Body of pancreas (tissue), 4 donors: ENCODE results near the gene HLA-DPA1. TPM values are rescaled to one million over a fixed set of nuclear protein-coding genes. Genes with fewer than 3 reads are reported as not detected.
A peak's percentile ranks its signal among the peaks of the same experiment; 100 is the strongest.

Source experiments
- ATAC-seq: fragments of 150-250 bp; one replicate; pipeline ENCODE4 v1.9.1; 2016
- DNase-seq, 4 donors: peaks; one replicate each; pipeline ENCODE4 v3.0.0-alpha.2; 2019
- H3K27ac ChIP-seq, 4 donors: fragments of 200-600 bp; sonication (generic); 1 replicate in 3 of 4; 2 replicates in 1 of 4; pipeline versions ENCODE4 v1.5.1 to v1.6.1; 2016 to 2019; ENCODE audit warnings: mild to moderate bottlenecking in 1 of 4, mixed read lengths in 1 of 4, moderate library complexity in 1 of 4
- H3K27me3 ChIP-seq, 2 donors: fragments of 200-600 bp; sonication (generic); one replicate each; pipeline ENCODE4 v1.6.0; 2016; ENCODE audit warnings: mild to moderate bottlenecking in 1 of 2
- H3K36me3 ChIP-seq, 2 donors: fragments of 200-600 bp; sonication (generic); replicated peaks in 1 of 2; 2 replicates each; pipeline ENCODE4 v1.5.1; 2016; ENCODE audit warnings: low read depth in 2 of 2; ENCODE audit not compliant: insufficient read depth in 1 of 2
- H3K4me1 ChIP-seq: fragments of 200-600 bp; sonication (generic); one replicate; pipeline ENCODE4 v1.6.0; 2016
- H3K4me3 ChIP-seq, 2 donors: fragments of 200-600 bp; sonication (generic); 1 replicate in 1 of 2; 2 replicates in 1 of 2; pipeline ENCODE4 v1.5.1; 2016 to 2019
- H3K9me3 ChIP-seq, 3 donors: fragments of 200-600 bp; sonication (generic); 1 replicate in 2 of 3; 2 replicates in 1 of 3; pipeline ENCODE4 v1.5.1; 2016
- CTCF ChIP-seq, 7 experiments: fragments of 450-650 bp in 4 of 7; fragments of 200-600 bp in 3 of 7; sonication (generic) in 3 of 7; IDR thresholded peaks; one replicate each; pipeline ENCODE4 v1.5.1; 2016 to 2019; ENCODE audit warnings: antibody characterized with exemption in 7 of 7
- POLR2A ChIP-seq, 3 donors: fragments of 450-650 bp; IDR thresholded peaks; one replicate each; pipeline ENCODE4 v1.6.1; 2016; ENCODE audit warnings: antibody characterized with exemption in 3 of 3, mild to moderate bottlenecking in 2 of 3
- WGBS, 2 donors: methylation state at CpG; one replicate each; pipeline ENCODE4 v1.1.5; 2017; 5-methylcytosine and 5-hydroxymethylcytosine counted together
- intact Hi-C: fragments of 100-400 bp; cut with DNase I; formaldehyde crosslinking; loops from one replicate; pipeline ENCODE4 v1.15.1; 2023
- total RNA-seq, 2 donors: library from RNA; depleted of rRNA; stranded (reverse); fragments of >200 nt; gene quantifications; one replicate each; pipeline ENCODE4 v1.1.0, GENCODE V29; 2016

HLA-DPA1 gene
- total RNA-seq, 2 donors from 2014 or later = 10.5 to 81.7 TPM

- TF ChIP-seq POLR2A (IDR thresholded peaks at IDR 0.05) = peak; percentile 10 to 70 (median 59)
- TF ChIP-seq CTCF (IDR thresholded peaks at IDR 0.05) = no peak
- DNase-seq (peak; percentile 45 to 72 (median 70)), ATAC-seq (peak; percentile 72)
- peak overlapping the region; percentile 13 to 83 (median 80) for H3K27ac ChIP-seq
- peaks cover 18% of the 10 kb centered on the region for H3K4me1 ChIP-seq
- H3K36me3 ChIP-seq = no peaks in the 10 kb centered on the region
- H3K9me3 ChIP-seq = no peaks in the 10 kb centered on the region
- H3K27me3 ChIP-seq = no peaks in the 10 kb centered on the region
- intact Hi-C loops = no loop called here
- no peak overlapping the region for H3K4me3 ChIP-seq
- 7 to 20% methylated on average over 26 to 47 of the region's 49 CpGs for WGBS, 2 donors
These were observed 7.0 kb upstream of the HLA-DPA1 start for GRCh38 chr6:33080127-33081089.

- H3K36me3 ChIP-seq = no peaks in the 10 kb centered on the region
- DNase-seq = no peak
- no peaks in the 10 kb centered on the region for H3K27me3 ChIP-seq
- H3K4me1 ChIP-seq = peaks cover 18% of the 10 kb centered on the region
- H3K4me3 ChIP-seq = no peak overlapping the region
- no peaks in the 10 kb centered on the region for H3K9me3 ChIP-seq
- WGBS, 2 donors = 58 to 65% methylated on average over 4 of the region's 4 CpGs
- TF ChIP-seq POLR2A (IDR thresholded peaks at IDR 0.05) (no peak), CTCF (IDR thresholded peaks at IDR 0.05) (no peak)
- no peak for ATAC-seq
- intact Hi-C loops = no loop called here
- peak overlapping the region in 2 of 4 donors; percentile 78 to 83 for H3K27ac ChIP-seq
These were observed 6.1 kb upstream of the HLA-DPA1 start for GRCh38 chr6:33079580-33079979.

- H3K27ac ChIP-seq = no peak overlapping the region
- H3K27me3 ChIP-seq = no peaks in the 10 kb centered on the region
- 74 to 81% methylated on average over 2 of the region's 2 CpGs for WGBS, 2 donors
- ATAC-seq (no peak), DNase-seq (no peak)
- no peaks in the 10 kb centered on the region for H3K9me3 ChIP-seq
- intact Hi-C loops = no loop called here
- TF ChIP-seq CTCF (IDR thresholded peaks at IDR 0.05) (no peak), POLR2A (IDR thresholded peaks at IDR 0.05) (no peak)
- no peaks in the 10 kb centered on the region for H3K36me3 ChIP-seq
- peaks cover 18% of the 10 kb centered on the region for H3K4me1 ChIP-seq
- H3K4me3 ChIP-seq = no peak overlapping the region
These were observed 5.6 kb upstream of the HLA-DPA1 start for GRCh38 chr6:33078919-33079521.

GRCh38 chr6:33078442-33078841 lies 5.0 kb upstream of the HLA-DPA1 start:
- 52 to 63% methylated on average over 3 of the region's 3 CpGs for WGBS, 2 donors
- DNase-seq = no peak
- no peak for ATAC-seq

More at GRCh38 chr6:33078442-33078841, 5.0 kb upstream of the HLA-DPA1 start:
- Histone ChIP-seq H3K4me3 (no peak overlapping the region), H3K36me3 (no peaks in the 10 kb centered on the region), H3K27me3 (no peaks in the 10 kb centered on the region), H3K27ac (no peak overlapping the region), H3K9me3 (no peaks in the 10 kb centered on the region), H3K4me1 (peaks cover 18% of the 10 kb centered on the region)
- intact Hi-C loops = no loop called here
- TF ChIP-seq CTCF (IDR thresholded peaks at IDR 0.05) (no peak), POLR2A (IDR thresholded peaks at IDR 0.05) (no peak)
